Pancreas (tissue), 10 donors: ENCODE results near the gene TEC. TPM values are rescaled to one million over a fixed set of nuclear protein-coding genes. Genes with fewer than 3 reads are reported as not detected.

Experiments
- ATAC-seq, 4 donors: fragments of 200-7000 bp; cut with Tn5 transposase; one replicate each; pipeline versions ENCODE4 v1.8.0 to v1.9.1; 2020; ENCODE audit warnings: mild to moderate bottlenecking in 4 of 4, moderate library complexity in 4 of 4
- DNase-seq, 6 donors: peaks; one replicate each; pipeline ENCODE4 v3.0.0-alpha.2; 2020
- FAIRE-seq: peaks from 2 replicates; lab custom pipeline; 2012; peaks lifted over from hg19 to GRCh38; lab: Jason Lieb, UNC
- H3K27ac ChIP-seq, 4 donors: fragments of 200-600 bp; sonication (generic); 1 replicate in 3 of 4; 2 replicates in 1 of 4; pipeline versions ENCODE4 v1.5.0 to v1.8.0; 2020
- H3K27me3 ChIP-seq, 4 donors: fragments of 200-600 bp; one replicate each; pipeline ENCODE4 v1.8.0; 2021
- H3K36me3 ChIP-seq, 3 donors: fragments of 200-600 bp; sonication (generic) in 1 of 3; one replicate each; pipeline versions ENCODE4 v1.5.0 to v1.8.0; 2020 to 2021
- H3K4me1 ChIP-seq, 3 donors: fragments of 200-600 bp; one replicate each; pipeline ENCODE4 v1.8.0; 2021
- H3K4me3 ChIP-seq, 4 donors: fragments of 200-600 bp; sonication (generic) in 2 of 4; one replicate each; pipeline versions ENCODE4 v1.5.0 to v1.8.0; 2020 to 2021
- H3K9me3 ChIP-seq, 4 donors: fragments of 200-600 bp; one replicate each; pipeline ENCODE4 v1.8.0; 2021
- WGBS, 2 donors: extraction: QIAGEN DNeasy Blood & Tissue Kit; methylation state at CpG; one replicate each; pipeline ENCODE4 v1.1.7; 2013; 5-methylcytosine and 5-hydroxymethylcytosine counted together
- intact Hi-C, 3 donors: fragments of 100-400 bp; cut with DNase I; formaldehyde crosslinking; loops; one replicate each; pipeline versions ENCODE4 v1.11.1 to v1.14.2; 2022
- polyA plus RNA-seq, 2 donors: library from polyadenylated mRNA; stranded (reverse); fragments of 200-250 nt; gene quantifications; one replicate each; pipeline ENCODE4 v1.2.3, GENCODE V29; 2013
- total RNA-seq, 6 donors: library from RNA; stranded (reverse); fragmentation: NEBNext Ultra II Directional in 4 of 6; extraction: Animal tissue kit (Norgen Biotek cat#: 25700) in 4 of 6; gene quantifications; one replicate each; pipeline versions ENCODE4 v1.2.1 to v1.2.4, GENCODE V29; 2021 to 2023
- TF ChIP-seq, protein P1 (sequence below), 4 donors: fragments of 200-600 bp; sonication (generic) in 3 of 4; IDR thresholded peaks; one replicate each; pipeline versions ENCODE4 v1.5.0 to v1.8.0; 2021; ENCODE audit warnings: antibody characterized with exemption in 4 of 4
- donor health status: healthy with polysubstance abuse.
- donor health status: DM: no; HTN: no; CAD: no; lungs with moderate emphysema.
- donor health status: DM: no; HTN: no; CAD: no.
- donor health status: control.
- donor health status: control.
- donor health status: Bipolar disorder and iron deficiency.
- donor health status: DM: yes; HTN: yes; CAD: no.
- donor health status: DM: no; HTN: no; CAD: no.
- donor health status: DM: no; HTN: no; CAD: no.
- donor health status: DM: yes; HTN: yes; CAD: no.

The TEC gene
- total and polyA plus RNA-seq, 8 donors = 0.49 to 3.0 (median 0.97) TPM

DNA sequence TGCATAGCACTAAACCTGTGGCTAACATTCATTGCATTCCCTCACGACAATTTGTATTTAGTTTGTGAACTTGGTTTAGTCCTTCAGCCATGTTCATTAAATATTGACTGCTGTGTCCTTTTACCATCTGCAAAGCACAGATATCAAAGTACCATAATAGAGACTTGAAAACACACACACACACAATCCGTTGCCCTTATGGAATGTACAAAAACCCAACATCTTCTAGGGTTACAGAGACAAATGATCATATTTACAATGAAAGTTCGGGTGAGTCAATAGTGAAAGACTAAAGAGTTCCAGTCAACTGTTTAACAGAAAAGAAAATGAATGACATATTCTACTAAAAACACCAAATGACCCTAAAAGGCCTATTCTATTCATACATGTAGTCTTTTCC is 84.8 kb downstream of the TEC start:
- no peak for DNase-seq
- FAIRE-seq = no peak
- no peak for ATAC-seq
- intact Hi-C loops = no loop called here
- Histone ChIP-seq H3K27me3 (no peaks in the 10 kb centered on the region), H3K9me3 (no peaks in the 10 kb centered on the region), H3K4me3 (no peak overlapping the region), H3K36me3 (no peaks in the 10 kb centered on the region), H3K4me1 (no peaks in the 10 kb centered on the region), H3K27ac (no peak overlapping the region)
- WGBS, 2 donors = 89 to 92% methylated on average over 3 of the region's 3 CpGs
- TF ChIP-seq, protein P1, sequence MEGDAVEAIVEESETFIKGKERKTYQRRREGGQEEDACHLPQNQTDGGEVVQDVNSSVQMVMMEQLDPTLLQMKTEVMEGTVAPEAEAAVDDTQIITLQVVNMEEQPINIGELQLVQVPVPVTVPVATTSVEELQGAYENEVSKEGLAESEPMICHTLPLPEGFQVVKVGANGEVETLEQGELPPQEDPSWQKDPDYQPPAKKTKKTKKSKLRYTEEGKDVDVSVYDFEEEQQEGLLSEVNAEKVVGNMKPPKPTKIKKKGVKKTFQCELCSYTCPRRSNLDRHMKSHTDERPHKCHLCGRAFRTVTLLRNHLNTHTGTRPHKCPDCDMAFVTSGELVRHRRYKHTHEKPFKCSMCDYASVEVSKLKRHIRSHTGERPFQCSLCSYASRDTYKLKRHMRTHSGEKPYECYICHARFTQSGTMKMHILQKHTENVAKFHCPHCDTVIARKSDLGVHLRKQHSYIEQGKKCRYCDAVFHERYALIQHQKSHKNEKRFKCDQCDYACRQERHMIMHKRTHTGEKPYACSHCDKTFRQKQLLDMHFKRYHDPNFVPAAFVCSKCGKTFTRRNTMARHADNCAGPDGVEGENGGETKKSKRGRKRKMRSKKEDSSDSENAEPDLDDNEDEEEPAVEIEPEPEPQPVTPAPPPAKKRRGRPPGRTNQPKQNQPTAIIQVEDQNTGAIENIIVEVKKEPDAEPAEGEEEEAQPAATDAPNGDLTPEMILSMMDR (IDR thresholded peaks at IDR 0.05) = no peak

DNA sequence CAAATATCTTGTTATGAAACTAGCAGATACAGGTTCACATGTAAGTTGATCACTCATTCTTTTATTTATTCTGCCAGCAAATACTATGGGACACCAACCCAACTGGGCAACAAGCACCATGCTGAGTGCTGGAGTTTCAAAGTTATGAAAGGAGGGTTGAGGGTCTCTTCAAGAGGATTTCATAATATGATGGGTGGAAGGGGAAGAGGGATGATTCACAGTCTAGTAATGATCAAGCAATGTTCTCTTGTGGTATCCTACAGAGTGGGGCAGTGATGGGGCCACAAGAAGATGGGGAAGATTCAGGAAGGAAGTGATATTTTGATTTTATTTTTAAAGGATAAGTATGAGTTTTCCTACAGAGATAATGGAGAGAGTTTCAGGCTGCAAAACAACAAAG is 89.4 kb downstream of the TEC start:
- FAIRE-seq (no peak), ATAC-seq (no peak)

GRCh38 chr4:48178931-48179330 is 90.7 kb downstream of the TEC start:
- Histone ChIP-seq H3K4me1 (no peaks in the 10 kb centered on the region), H3K9me3 (no peaks in the 10 kb centered on the region), H3K4me3 (no peak overlapping the region), H3K27ac (no peak overlapping the region), H3K36me3 (no peaks in the 10 kb centered on the region), H3K27me3 (no peaks in the 10 kb centered on the region)
- FAIRE-seq = no peak
- ATAC-seq = no peak
- intact Hi-C loops = no loop called here
- 80 to 91% methylated on average over 4 of the region's 4 CpGs for WGBS, 2 donors
- TF ChIP-seq, protein P1 (IDR thresholded peaks at IDR 0.05) = no peak
- DNase-seq = no peak

More for the DNA sequence above, 89.4 kb downstream of the TEC start:
- TF ChIP-seq, protein P1 (IDR thresholded peaks at IDR 0.05) = no peak
- DNase-seq = no peak
- H3K9me3 ChIP-seq = no peaks in the 10 kb centered on the region
- no peak overlapping the region for H3K27ac ChIP-seq
- no peaks in the 10 kb centered on the region for H3K36me3 ChIP-seq
- intact Hi-C loops = no loop called here
- H3K4me3 ChIP-seq = no peak overlapping the region
- no peaks in the 10 kb centered on the region for H3K27me3 ChIP-seq
- no peaks in the 10 kb centered on the region for H3K4me1 ChIP-seq

DNA sequence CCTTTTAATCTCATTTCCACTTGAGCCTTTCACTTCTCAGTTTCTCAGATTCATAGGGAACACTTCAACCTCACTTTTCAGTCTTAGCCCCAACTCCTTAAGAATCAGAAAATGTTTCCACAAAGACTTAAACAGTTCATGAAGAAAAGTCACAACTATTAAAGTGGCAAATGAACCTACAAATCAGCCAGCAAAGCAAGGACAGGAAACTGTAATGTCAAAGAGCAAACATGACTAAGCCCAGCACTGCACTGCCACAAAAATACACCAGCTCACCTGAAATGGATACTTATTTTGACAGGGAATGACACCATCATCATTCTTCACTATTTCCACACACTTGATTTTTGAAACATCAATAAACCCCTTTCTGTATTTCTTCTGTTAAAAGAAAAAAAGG is 93.8 kb downstream of the TEC start:
- ATAC-seq = no peak
- FAIRE-seq = no peak
- Histone ChIP-seq H3K27me3 (no peaks in the 10 kb centered on the region), H3K36me3 (no peaks in the 10 kb centered on the region), H3K4me3 (no peak overlapping the region), H3K27ac (no peak overlapping the region), H3K4me1 (no peaks in the 10 kb centered on the region), H3K9me3 (no peaks in the 10 kb centered on the region)
- TF ChIP-seq, protein P1 (IDR thresholded peaks at IDR 0.05) = no peak
- no peak for DNase-seq
- intact Hi-C loops = no loop called here

- no peak for FAIRE-seq
- intact Hi-C loops = no loop called here
These were observed 94.3 kb downstream of the TEC start for GRCh38 chr4:48175328-48175727.

More at GRCh38 chr4:48175328-48175727, 94.3 kb downstream of the TEC start:
- H3K9me3 ChIP-seq = no peaks in the 10 kb centered on the region
- TF ChIP-seq, protein P1 (IDR thresholded peaks at IDR 0.05) = no peak
- no peaks in the 10 kb centered on the region for H3K4me1 ChIP-seq
- DNase-seq = no peak
- no peak overlapping the region for H3K4me3 ChIP-seq
- H3K27ac ChIP-seq = no peak overlapping the region
- no peaks in the 10 kb centered on the region for H3K27me3 ChIP-seq
- no peak for ATAC-seq
- 79% methylated on average over 7 of the region's 7 CpGs for WGBS, 2 donors
- H3K36me3 ChIP-seq = no peaks in the 10 kb centered on the region
